HK-2 (cell line): ENCODE measurements around the gene RARB.

ENCODE experiments used
- DNase-seq: peaks from one replicate; pipeline ENCODE4 v3.0.0-alpha.2; 2018; ENCODE audit not compliant: unreplicated experiment

Gene RARB

DNA sequence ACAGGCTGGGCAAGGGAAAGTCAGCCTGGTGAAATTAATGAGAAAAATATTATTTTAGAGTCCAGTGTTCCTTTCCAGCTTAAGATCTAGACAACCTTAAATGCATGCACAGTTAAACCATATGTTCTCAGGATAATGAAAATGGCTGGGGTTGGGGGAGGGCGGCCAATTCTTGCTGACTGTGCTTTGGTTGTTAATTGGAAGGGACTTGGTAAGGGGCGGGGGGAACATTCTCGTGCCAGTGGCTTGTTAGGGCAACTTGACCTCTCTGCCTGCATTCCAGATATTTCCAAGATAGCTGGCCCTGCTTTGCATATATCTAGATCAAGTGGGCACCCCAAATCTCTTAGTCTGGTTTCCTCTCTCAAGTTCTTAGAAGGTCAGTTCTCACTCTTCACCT, 124.2 kb downstream of the RARB start:
- no peak for DNase-seq

DNA sequence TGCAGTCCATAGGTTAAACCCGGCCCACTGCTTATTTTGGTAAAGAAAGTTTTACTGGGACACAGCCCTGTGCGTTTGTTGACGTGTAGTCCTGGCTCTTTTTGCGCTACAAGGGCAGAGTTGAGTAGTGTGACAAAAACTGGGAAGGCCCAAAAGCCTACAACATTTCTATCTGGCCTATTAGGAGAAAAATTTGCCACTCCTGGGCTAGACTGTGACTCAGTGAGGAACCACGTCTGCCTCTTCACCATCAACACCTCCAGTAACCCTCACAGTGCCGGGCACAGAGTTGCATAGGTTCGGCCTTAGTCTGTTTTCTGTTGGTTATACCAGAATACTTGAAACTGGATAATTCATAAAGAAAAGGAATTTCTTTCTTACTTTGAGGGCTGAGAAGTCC, 126.3 kb downstream of the RARB start:
- DNase-seq: no peak

DNA sequence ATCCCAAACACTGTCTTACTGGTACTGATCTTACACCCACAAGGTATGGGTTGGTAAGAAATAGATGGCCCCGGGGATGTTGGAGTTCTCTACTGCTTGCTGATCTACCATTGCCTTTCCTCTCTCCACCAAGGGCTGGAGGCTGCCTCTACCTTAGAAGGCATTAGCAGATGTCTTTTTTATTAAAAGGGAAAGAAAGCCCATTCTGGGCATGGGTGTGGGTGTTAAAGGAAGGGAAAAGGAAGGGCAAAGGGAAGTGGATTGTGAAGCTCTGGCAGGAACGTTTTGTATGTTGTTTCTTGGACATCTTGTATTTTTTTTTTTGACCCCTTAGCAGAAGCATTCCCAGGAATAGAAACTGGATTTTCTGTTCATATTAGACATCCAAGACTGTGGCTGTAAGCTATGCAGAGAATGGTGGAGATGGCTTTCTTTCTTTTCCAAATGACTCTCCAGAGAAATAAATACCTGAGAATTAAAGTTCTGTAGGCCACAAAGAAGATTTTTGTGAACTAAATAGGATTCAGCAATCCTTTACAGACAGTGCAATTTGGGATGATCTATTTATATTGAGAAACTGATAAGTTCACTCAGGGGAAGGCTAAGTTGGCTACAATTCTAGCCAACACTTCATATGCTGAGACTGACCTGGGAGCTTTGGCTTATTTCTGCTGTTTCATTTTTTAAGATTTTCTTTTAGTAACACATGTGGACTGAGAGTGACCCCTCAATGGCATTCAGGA, 127.8 kb downstream of the RARB start:
- no peak for DNase-seq

DNA sequence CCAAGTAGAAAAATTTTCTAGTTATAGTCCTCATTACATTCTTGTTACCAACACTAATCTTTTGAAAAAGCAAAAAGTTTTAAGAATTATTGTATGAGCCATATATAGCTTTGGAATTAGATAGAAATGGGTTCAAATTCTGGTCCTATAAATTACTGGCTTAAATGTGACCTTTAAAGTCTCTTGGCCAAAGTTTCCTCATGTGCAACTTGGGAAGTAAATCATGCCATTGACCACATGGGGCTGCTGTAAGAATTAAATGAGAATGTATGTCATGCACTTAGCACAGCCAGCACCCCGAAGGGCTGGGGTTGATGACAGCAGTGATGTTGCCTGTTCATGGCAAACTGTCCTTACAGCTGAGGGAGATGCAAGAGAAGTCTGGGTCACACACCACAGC, 128.4 kb downstream of the RARB start:
- DNase-seq: no peak

DNA sequence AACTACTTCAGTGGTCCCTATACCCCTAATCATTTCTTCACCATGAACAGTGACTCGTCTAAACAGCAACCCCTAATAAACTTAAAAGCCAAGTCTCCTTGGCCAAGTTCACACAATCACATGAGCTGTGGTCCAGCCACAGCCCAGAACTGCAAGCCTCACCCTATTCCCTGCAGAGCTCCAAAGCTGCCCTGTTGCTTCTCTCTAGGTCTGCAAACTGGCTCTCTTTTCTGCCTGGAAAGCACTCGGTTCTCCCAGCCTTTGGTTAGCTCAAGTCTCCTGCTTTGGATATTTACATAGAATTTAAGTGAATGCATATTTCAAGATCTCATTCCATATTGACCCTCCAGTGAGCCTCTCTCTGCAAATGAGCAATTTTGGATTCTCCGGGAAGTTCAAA, 129.6 kb downstream of the RARB start:
- no peak for DNase-seq

DNA sequence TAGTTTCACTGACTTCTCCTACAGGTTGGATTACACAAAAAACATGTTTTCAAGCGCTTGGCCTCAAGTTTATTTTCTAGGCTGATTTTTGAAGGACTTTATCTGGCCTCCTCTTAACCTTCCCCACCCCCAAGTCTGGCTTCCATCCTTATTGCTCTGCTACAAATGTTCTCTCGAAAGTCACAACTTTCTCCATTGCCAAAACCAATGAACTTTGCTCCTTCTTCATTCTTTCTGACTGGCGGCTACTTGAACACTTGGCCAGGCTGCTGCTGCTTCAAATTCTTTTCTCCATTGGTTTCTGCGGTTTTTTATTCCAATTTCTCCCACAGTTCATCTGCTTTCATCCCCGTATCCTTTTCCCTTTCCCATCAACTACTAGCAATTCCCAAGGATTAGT, 130.1 kb downstream of the RARB start:
- no peak for DNase-seq

DNA sequence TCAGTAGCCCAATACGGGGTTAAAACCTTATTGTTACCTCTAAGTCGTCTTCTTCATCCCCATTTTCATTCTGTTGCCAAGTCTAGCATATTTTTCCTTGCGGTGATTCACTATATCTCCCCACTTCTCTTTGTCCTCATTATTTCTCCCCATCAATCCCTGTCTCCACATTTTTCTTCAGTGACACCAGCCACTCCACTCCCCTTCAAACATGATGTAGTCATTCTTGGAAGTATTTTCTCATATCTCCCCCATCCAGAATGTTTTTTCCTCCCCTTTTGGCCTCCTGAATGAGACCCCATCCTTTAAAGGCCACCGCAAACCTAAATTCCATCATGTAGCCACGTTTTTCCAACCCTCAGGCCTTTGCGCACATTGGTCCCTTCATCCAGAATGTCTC, 130.7 kb downstream of the RARB start:
- no peak for DNase-seq

DNA sequence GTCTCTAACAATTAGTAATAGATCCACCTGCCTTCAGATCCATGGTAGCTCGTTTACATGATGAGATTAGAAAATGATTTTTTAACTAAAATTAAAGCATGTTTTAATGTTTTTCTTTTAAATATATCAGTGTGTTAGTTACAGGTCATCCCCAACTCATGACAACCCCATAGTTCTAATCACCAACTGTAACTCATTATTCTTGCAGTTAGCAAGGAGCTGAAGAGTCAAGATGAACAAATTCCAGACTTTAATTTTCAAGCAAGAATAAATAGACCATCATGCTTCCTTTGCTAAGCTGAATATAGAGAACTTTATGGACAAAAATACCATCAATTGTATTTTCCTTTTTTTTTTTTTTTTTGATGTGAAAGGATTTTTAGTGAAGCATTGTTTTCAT, 135.5 kb downstream of the RARB start:
- no peak for DNase-seq

DNA sequence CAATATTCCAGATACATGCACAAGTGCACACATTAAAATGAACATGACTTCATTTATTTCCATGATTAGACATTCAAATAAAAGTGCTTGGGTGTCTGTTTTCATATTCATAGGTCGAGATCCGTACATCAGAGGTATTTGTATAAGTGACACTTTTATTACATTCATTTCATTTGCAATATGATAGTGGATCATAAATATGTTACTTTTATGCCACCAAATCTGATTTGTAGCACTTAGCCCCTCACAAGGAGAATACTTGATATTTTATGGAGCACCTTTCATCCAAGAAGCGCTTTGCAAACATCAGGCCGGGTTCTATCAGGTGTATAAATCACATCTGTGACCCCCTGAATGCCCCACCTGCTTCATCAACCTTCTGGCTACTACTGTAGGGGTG, 136.0 kb downstream of the RARB start:
- no peak for DNase-seq

DNA sequence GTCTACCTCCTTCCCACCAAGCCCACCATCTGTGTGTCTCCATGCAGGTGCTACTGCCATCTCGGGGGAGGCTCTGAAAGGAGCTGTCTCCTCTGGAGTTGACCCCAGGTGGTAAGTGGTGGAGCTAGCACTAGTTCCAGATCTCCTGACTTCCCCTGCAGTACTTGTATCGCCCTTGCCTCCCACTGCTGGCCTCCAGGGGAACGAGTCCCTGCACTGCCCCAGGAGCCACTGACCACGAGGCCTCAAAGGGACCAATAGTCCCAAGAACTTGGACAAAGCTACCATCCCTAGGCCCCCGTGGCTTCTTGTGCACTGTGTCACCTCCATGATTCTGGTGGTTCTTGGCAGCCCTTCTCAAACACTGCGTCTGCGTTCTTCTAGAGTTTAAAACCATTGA, 137.7 kb downstream of the RARB start:
- no peak for DNase-seq

DNA sequence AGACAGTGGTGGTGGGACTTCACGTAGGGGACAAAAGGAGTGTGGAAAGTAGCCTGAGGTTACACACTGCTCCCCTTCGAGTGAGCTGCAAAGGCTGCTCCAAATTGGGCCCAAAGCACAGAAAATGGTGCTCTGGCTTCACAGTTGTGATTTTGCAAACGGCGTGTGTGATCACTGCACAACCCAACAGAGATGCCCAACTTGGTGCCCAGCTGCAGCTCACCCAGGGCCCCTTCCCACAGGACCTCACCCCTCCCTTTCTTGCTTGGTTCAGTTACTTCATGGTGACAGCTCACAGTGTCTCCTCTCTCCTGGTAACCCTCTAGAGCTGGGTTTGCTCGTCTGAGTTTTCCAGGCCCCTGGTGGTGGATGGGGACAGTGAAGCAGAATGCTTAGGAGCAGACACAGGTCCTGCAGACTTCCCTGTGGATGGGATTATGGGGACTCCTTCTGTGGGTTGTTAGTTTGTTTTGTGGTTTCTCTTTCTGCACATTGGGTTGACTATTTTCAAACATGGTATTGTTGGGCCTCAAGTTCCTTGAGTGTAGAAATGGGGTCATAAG, 138.4 kb downstream of the RARB start:
- no peak for DNase-seq

DNA sequence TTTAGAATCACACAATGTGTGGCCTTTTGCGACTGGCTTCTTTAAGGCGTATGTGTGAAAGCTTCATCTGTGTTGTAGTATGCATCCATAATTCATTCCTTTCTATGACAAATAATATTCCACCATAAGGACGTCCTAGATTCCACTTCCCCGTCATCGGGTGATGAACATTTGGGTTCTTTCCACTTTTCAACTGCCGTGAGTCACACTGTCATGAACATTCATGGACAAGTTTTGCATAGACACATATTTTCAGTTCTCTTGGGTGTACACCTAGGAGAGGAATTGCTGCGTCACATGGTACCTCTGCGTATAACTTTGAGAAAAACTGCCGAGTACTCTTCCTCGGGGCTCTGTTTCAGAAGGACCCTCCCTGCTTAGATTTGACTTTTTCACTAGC, 139.3 kb downstream of the RARB start:
- DNase-seq: no peak

DNA sequence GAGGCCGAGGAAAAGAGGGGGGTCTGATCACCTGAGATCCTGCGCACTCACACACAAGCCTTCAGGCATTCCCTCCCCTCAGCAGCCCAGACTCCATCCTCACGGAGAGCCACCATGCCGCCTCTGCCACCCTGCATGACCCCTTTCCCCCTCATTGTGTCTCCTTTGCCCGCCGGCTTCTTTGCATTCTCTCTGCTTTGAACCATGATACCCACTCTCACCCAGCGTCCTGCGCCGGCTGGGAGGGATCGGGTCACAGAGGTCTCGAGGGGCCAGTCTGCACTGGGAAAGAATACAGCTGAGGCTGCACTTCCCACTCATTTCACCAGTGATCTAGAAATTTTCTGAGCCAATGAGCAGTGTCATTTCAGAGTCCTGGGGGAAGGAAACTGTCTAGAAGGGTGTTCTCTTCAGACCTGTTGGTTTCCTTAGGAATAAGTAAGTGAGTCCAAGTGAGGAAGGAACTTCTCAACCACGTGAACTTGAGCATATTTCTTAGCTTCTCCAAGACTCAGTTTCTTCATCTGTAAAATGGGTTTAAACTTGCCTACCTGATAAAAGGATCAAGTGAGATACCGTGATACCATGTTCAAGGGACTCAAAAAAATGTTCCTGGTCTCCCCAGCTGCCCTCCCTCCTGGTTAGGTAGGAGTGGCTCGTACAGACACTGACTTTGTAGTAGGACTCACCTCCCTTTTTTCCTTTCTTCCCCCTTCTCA, 139.9 kb downstream of the RARB start:
- no peak for DNase-seq

DNA sequence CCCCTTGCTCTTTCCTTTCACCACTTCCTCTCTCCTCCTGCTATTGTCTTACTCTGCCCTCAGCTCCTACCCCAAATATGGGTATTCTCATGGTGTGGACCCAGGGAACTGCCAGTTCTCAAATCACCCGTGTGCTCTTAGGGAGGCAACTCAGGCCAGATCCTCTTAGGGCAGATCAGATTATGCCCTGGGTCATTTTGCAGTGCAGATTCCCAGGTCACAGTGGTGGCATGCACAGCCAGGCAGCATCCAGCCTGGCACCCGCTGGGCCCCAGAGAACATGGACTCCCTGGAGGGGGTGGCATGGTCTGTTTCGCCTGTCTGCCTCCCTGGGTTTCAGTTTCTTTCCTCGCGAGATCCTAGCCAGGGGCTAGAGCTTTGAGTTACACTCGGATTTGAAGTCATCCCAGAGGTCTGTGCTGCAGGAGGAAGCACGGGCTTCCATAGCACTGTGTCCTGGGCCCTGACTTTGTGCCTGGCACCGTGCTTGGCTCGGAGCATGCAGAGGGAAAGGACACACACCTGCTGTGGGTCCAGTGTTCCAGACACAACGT, 140.5 kb downstream of the RARB start:
- DNase-seq: no peak

DNA sequence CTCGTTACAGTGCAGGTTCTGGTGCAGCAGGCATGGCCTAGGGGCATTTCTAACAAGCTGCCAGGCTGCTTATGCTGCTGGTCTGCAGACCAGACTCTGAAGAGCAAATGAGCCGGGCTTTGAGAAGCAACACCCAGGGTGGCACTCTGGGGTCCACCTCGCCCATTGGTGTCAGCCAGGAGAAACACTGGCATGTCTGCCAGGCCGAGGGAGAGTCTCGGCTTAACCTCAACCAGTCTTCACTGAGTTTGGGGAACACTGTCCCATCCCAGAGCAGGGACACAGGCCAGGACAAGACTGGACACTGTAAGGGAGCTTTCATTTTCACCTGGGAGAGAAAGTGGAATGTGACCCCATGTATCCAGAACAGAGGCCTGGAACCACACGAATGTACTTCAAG, 143.2 kb downstream of the RARB start:
- no peak for DNase-seq

DNA sequence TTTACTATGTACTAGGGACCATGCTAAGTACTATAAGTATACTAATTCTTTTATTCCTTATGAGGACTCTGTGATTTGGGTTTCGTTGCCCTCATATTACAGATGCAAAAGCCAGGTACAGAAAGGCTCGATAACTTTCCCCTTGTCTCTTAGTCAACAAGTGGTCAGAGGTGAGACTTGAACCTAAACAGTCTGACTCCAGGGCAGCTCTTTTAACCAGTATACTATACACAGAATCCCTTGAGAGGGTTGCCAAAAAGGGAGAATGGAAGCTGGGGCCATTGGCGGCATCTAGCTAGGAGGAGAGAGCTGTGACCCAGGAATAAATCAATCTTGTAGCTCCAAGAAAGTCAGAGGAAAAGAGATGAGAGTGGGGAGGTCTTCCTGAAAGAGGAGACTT, 144.3 kb downstream of the RARB start:
- DNase-seq: no peak

DNA sequence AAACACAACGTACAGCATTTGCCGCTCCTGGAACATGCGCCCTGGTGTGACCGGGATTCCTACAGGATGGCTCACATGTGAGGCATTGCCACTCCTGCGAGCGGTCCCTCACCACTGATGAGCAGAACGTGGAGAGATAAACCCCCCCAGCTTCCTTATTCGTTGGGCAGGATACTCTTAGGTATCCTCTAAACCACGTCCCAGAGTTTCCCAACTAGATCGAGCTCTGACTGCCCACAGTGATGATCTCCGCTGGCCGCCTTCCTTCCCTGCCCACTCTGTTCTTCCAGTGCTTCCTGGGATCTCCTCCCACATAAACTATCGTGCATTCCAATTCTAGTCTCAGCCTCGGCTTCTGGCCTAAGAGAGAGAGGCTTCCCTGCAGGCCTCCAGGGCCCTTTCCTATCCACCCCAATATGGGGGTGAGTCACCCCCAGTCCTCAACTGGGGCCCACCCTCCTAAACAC, 144.9 kb downstream of the RARB start:
- no peak for DNase-seq

DNA sequence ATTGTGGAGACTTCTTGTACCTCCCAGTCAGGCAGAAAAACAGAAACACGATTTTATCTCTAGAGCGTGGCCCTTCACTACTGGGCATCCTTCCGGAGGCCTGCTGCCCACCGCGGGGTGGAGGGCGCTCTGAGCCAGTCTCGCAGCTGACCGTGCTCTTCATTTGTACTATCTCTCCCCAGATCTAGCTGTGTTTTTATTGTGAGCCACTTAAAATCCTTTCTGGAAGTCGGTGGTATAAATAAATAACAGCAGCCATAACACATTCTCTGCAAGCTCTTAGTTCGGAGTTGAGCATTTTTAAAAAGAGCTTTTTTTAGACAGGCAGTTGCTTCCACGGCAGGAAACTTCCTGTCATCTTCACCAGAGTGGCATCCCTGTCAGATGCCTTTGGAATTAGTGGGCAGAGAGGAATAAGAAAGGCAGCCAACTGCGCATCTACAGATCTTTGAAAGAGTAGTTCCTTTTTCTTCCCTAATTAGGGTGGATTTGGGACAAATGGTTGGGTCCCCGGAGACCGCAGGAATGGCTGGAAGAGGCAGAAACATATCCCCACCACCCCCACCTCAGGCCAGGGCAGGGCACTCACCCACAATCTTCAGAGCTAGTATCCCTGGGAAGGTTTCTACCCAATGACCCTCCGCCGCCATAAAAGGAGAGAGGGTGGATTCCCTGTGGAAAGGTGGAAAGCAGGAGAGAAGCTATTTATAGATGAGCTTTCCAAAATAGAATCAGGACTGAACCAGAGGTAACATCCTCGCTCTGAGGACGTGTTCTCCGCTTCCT, 145.5 kb downstream of the RARB start:
- DNase-seq: no peak

DNA sequence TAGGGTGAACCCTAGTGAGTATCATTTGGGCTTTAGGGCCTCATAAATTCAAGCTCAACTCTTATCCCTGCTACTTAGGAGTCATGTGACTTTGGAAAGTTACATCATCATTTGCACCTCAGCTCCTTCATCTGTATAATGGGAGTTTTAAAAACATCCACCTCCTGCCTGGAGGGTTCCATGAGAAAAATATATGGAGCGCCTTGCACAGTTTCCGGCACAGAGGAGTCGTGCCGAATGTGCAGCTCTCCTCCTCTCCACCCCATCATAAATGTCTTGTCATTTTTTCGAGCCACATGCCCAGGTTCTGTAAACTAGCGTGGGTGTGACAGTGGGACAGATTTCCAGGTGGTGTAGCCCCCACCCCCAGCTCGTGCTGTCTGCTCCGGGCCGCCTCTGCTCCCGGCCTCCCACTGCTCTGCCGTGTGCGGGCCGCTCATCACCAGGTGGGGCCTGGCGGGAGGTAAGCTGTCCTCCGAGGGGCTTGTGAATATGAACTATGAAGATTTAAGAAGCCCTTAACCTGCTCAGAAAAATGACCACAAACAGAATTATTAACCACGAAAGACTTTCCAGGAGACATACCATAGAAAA, 146.2 kb downstream of the RARB start:
- no peak for DNase-seq

DNA sequence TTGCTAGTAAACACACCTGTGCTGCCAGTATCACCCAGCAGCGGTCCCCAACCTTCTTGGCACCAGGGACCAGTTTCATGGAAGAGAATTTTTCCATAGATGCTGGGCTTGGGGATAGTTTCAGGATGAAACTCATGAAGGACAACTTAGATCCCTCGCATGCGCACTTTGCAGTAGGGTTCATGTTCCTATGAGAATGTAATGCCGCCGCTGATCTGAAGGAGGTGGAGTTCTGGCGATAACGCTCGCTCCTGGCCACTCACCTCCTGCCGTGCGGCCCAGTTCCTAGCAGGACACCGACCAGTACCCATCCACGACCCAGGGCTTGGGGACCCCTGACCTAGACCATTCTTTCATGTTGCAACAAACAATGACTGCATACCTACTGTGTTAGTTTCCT, 146.9 kb downstream of the RARB start:
- DNase-seq: no peak

DNA sequence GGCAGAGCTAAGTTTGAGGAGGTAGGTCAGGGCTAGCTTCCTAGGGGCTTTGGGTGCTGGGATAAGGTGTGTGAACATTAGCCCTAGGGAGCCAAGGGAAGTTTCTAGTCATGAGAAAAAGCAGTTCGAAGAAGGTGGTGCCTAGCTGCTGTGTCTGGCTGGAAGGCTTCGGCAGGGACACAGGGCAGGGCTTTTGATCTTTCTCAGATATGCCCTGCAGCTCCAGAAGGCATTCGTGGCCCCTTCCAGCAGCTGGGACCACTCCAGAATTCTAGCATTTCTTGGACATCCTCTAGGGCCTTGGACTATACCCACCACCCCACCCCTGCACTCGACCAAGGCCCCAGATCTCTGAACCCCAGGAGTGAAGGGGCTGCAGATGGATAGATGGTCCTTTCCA, 148.1 kb downstream of the RARB start:
- no peak for DNase-seq
